Measurements from ENCODE around the gene DHX36. TPM values are rescaled to one million over a fixed set of nuclear protein-coding genes. Genes with fewer than 3 reads are reported as not detected.

Gene DHX36
- total and polyA plus RNA-seq, 10 of the 15 experiments (the other 5 are each of a cell fraction or from before 2014, with no cell fraction given) = 16.2 to 70.5 (median 41.6) TPM

- no peak for TF ChIP-seq REST (IDR thresholded peaks at IDR 0.05; ENCODE audit: low read depth, low read length)
- TF ChIP-seq ZBTB40 (IDR thresholded peaks at IDR 0.05; ENCODE audit: borderline replicate concordance) = no peak
- no peak for TF ChIP-seq CHD4 (IDR thresholded peaks at IDR 0.05)
- no peak for TF ChIP-seq ZSCAN29 (IDR thresholded peaks at IDR 0.05)
- TF ChIP-seq PML (IDR thresholded peaks at IDR 0.05; ENCODE audit: low read length) = no peak
Measured at GRCh38 chr3:154274348-154274747, 49.9 kb downstream of the DHX36 start (continued).

- Histone ChIP-seq H3K4me2 (ENCODE audit: control insufficient read depth, insufficient read depth) (no peak overlapping the region), H3K9me3 (replicated peaks; ENCODE audit: control insufficient read depth, insufficient read depth, low read length) (no peaks in the 10 kb centered on the region; the same call in 2 of the 3 replicates), H3K27me3 (replicated peaks in 1 of 2; ENCODE audit: control insufficient read depth in 2 of 2, insufficient read depth in 2 of 2, low read length in 1 of 2) (no peaks in the 10 kb centered on the region), H3K27ac (ENCODE audit: control insufficient read depth, insufficient read depth) (no peak overlapping the region), H3K4me1 (ENCODE audit: control insufficient read depth, insufficient read depth, low read length) (no peaks in the 10 kb centered on the region), H4K20me1 (ENCODE audit: control insufficient read depth, insufficient read depth) (no peaks in the 10 kb centered on the region), H3K4me3 (no peak overlapping the region), H3K79me2 (ENCODE audit: control insufficient read depth, insufficient read depth, low read length) (no peaks in the 10 kb centered on the region), H2AFZ (ENCODE audit: control insufficient read depth, low read depth, low read length) (no peak overlapping the region), H3K9ac (ENCODE audit: control insufficient read depth, insufficient read depth, low read length) (no peak overlapping the region), H3K36me3 (ENCODE audit: control insufficient read depth in 2 of 2, insufficient read depth in 2 of 2, low read length in 1 of 2) (peaks cover 0 to 15% of the 10 kb centered on the region in 2 experiments; a peak in 3 of 4 replicates)
- intact Hi-C loops (cut with micrococcal nuclease; ENCODE audit: unreplicated experiment) = no loop called here
- TF ChIP-seq NR2C1 (IDR thresholded peaks at IDR 0.05) = no peak
- TF ChIP-seq ZBTB33 (IDR thresholded peaks at IDR 0.05) = no peak
- no peak for TF ChIP-seq ELK1 (IDR thresholded peaks at IDR 0.05; ENCODE audit: low read depth, low read length)
- TF ChIP-seq HDAC2 (IDR thresholded peaks at IDR 0.05) = no peak
- RAD21 ChIA-PET (ENCODE audit: unreplicated experiment) = no interaction called here
- SMC1A ChIA-PET (ENCODE audit: uncharacterized antibody, unreplicated experiment) = no interaction called here
- ATAC-seq = no peak
- POLR2A ChIA-PET = no interaction called here
- in situ Hi-C loops (cut with MboI) = no loop called here
- FAIRE-seq = no peak
- no peak for DNase-seq (ENCODE audit: low read depth, low spot score)
- 100% methylated on average over 2 of the region's 2 CpGs for WGBS (ENCODE audit: insufficient coverage, insufficient replicate concordance, low lambda C conversion rate, missing lambda C conversion rate)
- BruUV-seq (replicated peaks) = no TSS peak
- CTCF ChIA-PET = no interaction called here
Measured at GRCh38 chr3:154273381-154273780, 50.9 kb downstream of the DHX36 start.
